ENCODE measurements around the gene GAL3ST1.

DNA sequence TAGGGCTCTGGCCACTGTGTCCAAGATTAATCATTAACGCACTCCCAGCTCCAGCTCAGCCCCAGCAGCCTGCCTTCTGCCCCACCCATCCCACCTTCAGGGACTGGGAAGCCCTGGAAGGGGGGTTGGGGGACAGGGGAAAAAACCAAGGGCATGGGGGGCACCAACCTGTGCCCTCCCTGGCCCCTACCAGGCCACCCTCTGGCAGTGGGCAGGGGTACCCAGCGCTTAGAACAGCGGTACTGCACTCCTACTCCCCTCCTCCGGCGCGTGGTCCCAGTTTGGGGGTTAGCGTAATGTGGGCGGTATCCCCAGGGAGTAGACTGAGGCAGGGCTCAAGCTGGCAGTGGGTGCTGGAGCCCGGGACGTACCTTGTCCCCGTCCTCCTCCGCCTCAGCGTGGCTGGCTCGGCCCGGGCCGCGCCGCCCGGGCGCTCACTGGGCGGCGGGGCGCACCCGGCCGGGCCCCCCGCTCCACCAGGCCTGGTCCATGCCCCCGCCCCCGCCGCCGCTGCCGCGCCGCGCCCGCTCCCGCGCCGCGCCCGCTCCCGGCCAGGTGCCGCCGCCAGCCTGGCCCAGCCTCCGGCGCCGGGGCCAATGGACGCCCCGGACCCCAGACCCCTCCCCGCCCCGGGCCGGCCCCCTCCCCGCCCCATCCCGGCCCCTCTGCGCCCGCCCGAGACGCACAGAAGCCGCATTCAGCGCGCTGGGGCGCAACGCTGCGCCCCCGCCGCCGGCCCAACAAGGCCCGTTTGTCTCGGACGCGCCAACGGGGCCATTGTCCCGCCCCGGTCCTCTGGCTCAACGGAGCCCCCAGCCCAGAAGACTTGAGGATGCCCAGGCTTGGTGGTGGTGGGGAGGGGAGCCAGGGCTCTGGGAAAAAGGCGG, at the start of gene GAL3ST1:
- no peak for TF ChIP-seq POLR2A (IDR thresholded peaks at IDR 0.05)
- no peak for TF ChIP-seq EP300 (IDR thresholded peaks at IDR 0.05)
- TF ChIP-seq CTCF (IDR thresholded peaks at IDR 0.05), result no peak

Data from ovary (tissue), 3 donors.